ENCODE measurements around the gene BNIP1. TPM values are rescaled to one million over a fixed set of nuclear protein-coding genes. Genes with fewer than 3 reads are reported as not detected.
"Not testable (repeated sequence)": the region's sequence is repeated elsewhere in the genome, so short reads cannot be mapped to it uniquely, and the experiment has no call there.

Gene BNIP1
- total and polyA plus RNA-seq, 3 experiments from 2014 or later: 16.8 to 26.5 (median 25.5) TPM

GRCh38 chr5:173152547-173152946, 8.2 kb downstream of the BNIP1 start:
- Mint-ChIP-seq H3K4me1 (peaks cover 3 to 8% (median 4%) of the 10 kb centered on the region in 3 donors), H3K9me3 (no peaks in the 10 kb centered on the region), H3K36me3 (peaks cover 15 to 80% (median 34%) of the 10 kb centered on the region in 3 donors), H3K27ac (no peak overlapping the region), H3K27me3 (no peaks in the 10 kb centered on the region), H3K4me3 (no peak overlapping the region)
- DNase-seq: no peak
- no peaks in the 10 kb centered on the region for H3K27me3 ChIP-seq (ENCODE audit: insufficient read depth, low read length, poor library complexity, severe bottlenecking)
- H3K9me3 ChIP-seq (ENCODE audit: low read length): no peaks in the 10 kb centered on the region
- H3K4me1 ChIP-seq (ENCODE audit: insufficient read depth, low read length): no peaks in the 10 kb centered on the region
- ChIA-PET POLR2A (no interaction called here), CTCF (no interaction called here)
- H3K36me3 ChIP-seq (ENCODE audit: insufficient read depth, low read length): peaks cover 15% of the 10 kb centered on the region
- H3K27ac ChIP-seq (ENCODE audit: low read depth, low read length): no peak overlapping the region
- no peak overlapping the region for H3K4me3 ChIP-seq (ENCODE audit: low read length)

GRCh38 chr5:173153842-173154241, 9.5 kb downstream of the BNIP1 start:
- Mint-ChIP-seq H3K4me3 (no peak overlapping the region), H3K4me1 (peaks cover 3 to 7% (median 4%) of the 10 kb centered on the region in 3 donors), H3K27me3 (no peaks in the 10 kb centered on the region), H3K36me3 (peaks cover 14 to 81% (median 32%) of the 10 kb centered on the region in 3 donors), H3K27ac (peak overlapping the region in 1 of 8 donors; percentile 25), H3K9me3 (no peaks in the 10 kb centered on the region)
- H3K27ac ChIP-seq (ENCODE audit: low read depth, low read length): no peak overlapping the region
- H3K9me3 ChIP-seq (ENCODE audit: low read length): no peaks in the 10 kb centered on the region
- H3K36me3 ChIP-seq (ENCODE audit: insufficient read depth, low read length): peaks cover 7% of the 10 kb centered on the region
- no peaks in the 10 kb centered on the region for H3K4me1 ChIP-seq (ENCODE audit: insufficient read depth, low read length)
- ChIA-PET POLR2A (no interaction called here), CTCF (interaction anchor here (0.6 to 0.8 kb wide), 2 partner anchors 9 to 179 kb away, joined by 3 read pairs; partner anchors contain the start of gene BNIP1)
- no peak overlapping the region for H3K4me3 ChIP-seq (ENCODE audit: low read length)
- H3K27me3 ChIP-seq (ENCODE audit: insufficient read depth, low read length, poor library complexity, severe bottlenecking): no peaks in the 10 kb centered on the region
- no peak for DNase-seq

- H3K27me3 ChIP-seq (ENCODE audit: insufficient read depth, low read length, poor library complexity, severe bottlenecking); H3K4me3 Mint-ChIP-seq; H3K4me1 Mint-ChIP-seq; POLR2A ChIA-PET; H3K27ac ChIP-seq (ENCODE audit: low read depth, low read length); CTCF ChIA-PET; H3K4me3 ChIP-seq (ENCODE audit: low read length); H3K9me3 ChIP-seq (ENCODE audit: low read length); DNase-seq; H3K27ac Mint-ChIP-seq; H3K9me3 Mint-ChIP-seq; H3K27me3 Mint-ChIP-seq; H3K4me1 ChIP-seq (ENCODE audit: insufficient read depth, low read length); H3K36me3 ChIP-seq (ENCODE audit: insufficient read depth, low read length): not testable (repeated sequence)
- peaks cover 11 to 79% (median 28%) of the 10 kb centered on the region in 3 donors for H3K36me3 Mint-ChIP-seq
These were observed 10.3 kb downstream of the BNIP1 start for GRCh38 chr5:173154619-173155018.

- peaks cover 17% of the 10 kb centered on the region for H3K36me3 ChIP-seq (ENCODE audit: insufficient read depth, low read length)
- CTCF ChIA-PET: interaction anchor here (1.5 kb wide), 1 partner anchor 11 kb away, joined by 4 read pairs; the partner anchor contains the start of gene BNIP1
- POLR2A ChIA-PET: interaction anchor here (0.7 kb wide), 1 partner anchor 9 kb away, joined by 3 read pairs; no protein-coding TSS in a partner anchor
These were observed 11.6 kb downstream of the BNIP1 start for GRCh38 chr5:173155912-173156311.

GRCh38 chr5:173158366-173158765, 14.0 kb downstream of the BNIP1 start:
- H3K4me3 ChIP-seq (ENCODE audit: low read length): no peak overlapping the region
- H3K9me3 ChIP-seq (ENCODE audit: low read length): no peaks in the 10 kb centered on the region
- no peaks in the 10 kb centered on the region for H3K27me3 ChIP-seq (ENCODE audit: insufficient read depth, low read length, poor library complexity, severe bottlenecking)
- peaks cover 25% of the 10 kb centered on the region for H3K36me3 ChIP-seq (ENCODE audit: insufficient read depth, low read length)
- Mint-ChIP-seq H3K4me3 (no peak overlapping the region), H3K27me3 (peaks cover 0 to 1% of the 10 kb centered on the region in 2 donors), H3K36me3 (peaks cover 5 to 85% (median 20%) of the 10 kb centered on the region in 3 donors), H3K4me1 (peaks cover 0 to 7% (median 2%) of the 10 kb centered on the region in 3 donors), H3K9me3 (no peaks in the 10 kb centered on the region), H3K27ac (no peak overlapping the region)
- no peak for DNase-seq
- no peaks in the 10 kb centered on the region for H3K4me1 ChIP-seq (ENCODE audit: insufficient read depth, low read length)
- no peak overlapping the region for H3K27ac ChIP-seq (ENCODE audit: low read depth, low read length)
- CTCF ChIA-PET: no interaction called here
- POLR2A ChIA-PET: interaction anchor here (0.7 kb wide), 1 partner anchor 1808 kb away, joined by 4 read pairs; no protein-coding TSS in a partner anchor

More at GRCh38 chr5:173155912-173156311, 11.6 kb downstream of the BNIP1 start:
- Mint-ChIP-seq H3K27ac (peak overlapping the region in 1 of 8 donors; percentile 38), H3K9me3 (no peaks in the 10 kb centered on the region), H3K36me3 (peaks cover 7 to 83% (median 23%) of the 10 kb centered on the region in 3 donors), H3K27me3 (no peaks in the 10 kb centered on the region), H3K4me3 (no peak overlapping the region), H3K4me1 (peaks cover 2 to 7% (median 3%) of the 10 kb centered on the region in 3 donors)
- Histone ChIP-seq H3K4me3 (ENCODE audit: low read length) (no peak overlapping the region), H3K4me1 (ENCODE audit: insufficient read depth, low read length) (no peaks in the 10 kb centered on the region), H3K27me3 (ENCODE audit: insufficient read depth, low read length, poor library complexity, severe bottlenecking) (no peaks in the 10 kb centered on the region), H3K27ac (ENCODE audit: low read depth, low read length) (no peak overlapping the region), H3K9me3 (ENCODE audit: low read length) (no peaks in the 10 kb centered on the region)
- DNase-seq: no peak

- Mint-ChIP-seq H3K4me1 (no peaks in the 10 kb centered on the region), H3K27ac (no peak overlapping the region), H3K9me3 (no peaks in the 10 kb centered on the region), H3K4me3 (no peak overlapping the region), H3K27me3 (peaks cover 0 to 1% of the 10 kb centered on the region in 2 donors), H3K36me3 (peaks cover 5 to 84% (median 19%) of the 10 kb centered on the region in 3 donors)
- H3K9me3 ChIP-seq (ENCODE audit: low read length): no peaks in the 10 kb centered on the region
- ChIA-PET CTCF (no interaction called here), POLR2A (no interaction called here)
- no peaks in the 10 kb centered on the region for H3K27me3 ChIP-seq (ENCODE audit: insufficient read depth, low read length, poor library complexity, severe bottlenecking)
- no peak overlapping the region for H3K4me3 ChIP-seq (ENCODE audit: low read length)
- no peaks in the 10 kb centered on the region for H3K4me1 ChIP-seq (ENCODE audit: insufficient read depth, low read length)
- no peak overlapping the region for H3K27ac ChIP-seq (ENCODE audit: low read depth, low read length)
- H3K36me3 ChIP-seq (ENCODE audit: insufficient read depth, low read length): peaks cover 25% of the 10 kb centered on the region
- DNase-seq: no peak
These were observed 14.9 kb downstream of the BNIP1 start for GRCh38 chr5:173159256-173159655.

GRCh38 chr5:173161148-173161547, 16.8 kb downstream of the BNIP1 start:
- POLR2A ChIA-PET: no interaction called here
- no peak for DNase-seq
- CTCF ChIA-PET: no interaction called here
- Mint-ChIP-seq H3K9me3 (no peaks in the 10 kb centered on the region), H3K27me3 (peaks cover 0 to 1% of the 10 kb centered on the region in 2 donors), H3K4me3 (no peak overlapping the region), H3K36me3 (peaks cover 5 to 77% (median 18%) of the 10 kb centered on the region in 3 donors), H3K4me1 (no peaks in the 10 kb centered on the region), H3K27ac (no peak overlapping the region)
- Histone ChIP-seq H3K36me3 (ENCODE audit: insufficient read depth, low read length) (peaks cover 20% of the 10 kb centered on the region), H3K4me3 (ENCODE audit: low read length) (no peak overlapping the region), H3K27me3 (ENCODE audit: insufficient read depth, low read length, poor library complexity, severe bottlenecking) (no peaks in the 10 kb centered on the region), H3K4me1 (ENCODE audit: insufficient read depth, low read length) (no peaks in the 10 kb centered on the region), H3K9me3 (ENCODE audit: low read length) (no peaks in the 10 kb centered on the region), H3K27ac (ENCODE audit: low read depth, low read length) (no peak overlapping the region)

GRCh38 chr5:173163219-173163618, 18.9 kb downstream of the BNIP1 start:
- Histone ChIP-seq H3K27me3 (ENCODE audit: insufficient read depth, low read length, poor library complexity, severe bottlenecking) (no peaks in the 10 kb centered on the region), H3K27ac (ENCODE audit: low read depth, low read length) (no peak overlapping the region), H3K4me3 (ENCODE audit: low read length) (no peak overlapping the region), H3K9me3 (ENCODE audit: low read length) (no peaks in the 10 kb centered on the region), H3K4me1 (ENCODE audit: insufficient read depth, low read length) (no peaks in the 10 kb centered on the region), H3K36me3 (ENCODE audit: insufficient read depth, low read length) (peaks cover 19% of the 10 kb centered on the region)
- H3K4me1 Mint-ChIP-seq: no peaks in the 10 kb centered on the region
- DNase-seq: no peak
- peaks cover 5 to 61% (median 18%) of the 10 kb centered on the region in 3 donors for H3K36me3 Mint-ChIP-seq
- ChIA-PET POLR2A (no interaction called here), CTCF (no interaction called here)
- no peaks in the 10 kb centered on the region for H3K9me3 Mint-ChIP-seq
- peaks cover 0 to 1% of the 10 kb centered on the region in 2 donors for H3K27me3 Mint-ChIP-seq
- no peak overlapping the region for H3K4me3 Mint-ChIP-seq
- no peak overlapping the region for H3K27ac Mint-ChIP-seq
